Thyroid gland (tissue), 4 donors: ENCODE data around the gene ANO1.

Experiments used
- POLR2A ChIP-seq, 2 donors: fragments of 450-650 bp; IDR thresholded peaks; one replicate each; pipeline ENCODE4 v1.6.1; 2017; ENCODE audit warnings: antibody characterized with exemption in 2 of 2, mild to moderate bottlenecking in 2 of 2, moderate library complexity in 1 of 2
- TF ChIP-seq, protein P1 (sequence below), 6 experiments: fragments of 200-600 bp in 3 of 6; fragments of 450-650 bp in 3 of 6; sonication (generic) in 3 of 6; IDR thresholded peaks; one replicate each; pipeline ENCODE4 v1.5.1; 2016 to 2019; ENCODE audit warnings: antibody characterized with exemption in 6 of 6, mild to moderate bottlenecking in 2 of 6, inconsistent platforms in 1 of 6, moderate library complexity in 1 of 6

DNA sequence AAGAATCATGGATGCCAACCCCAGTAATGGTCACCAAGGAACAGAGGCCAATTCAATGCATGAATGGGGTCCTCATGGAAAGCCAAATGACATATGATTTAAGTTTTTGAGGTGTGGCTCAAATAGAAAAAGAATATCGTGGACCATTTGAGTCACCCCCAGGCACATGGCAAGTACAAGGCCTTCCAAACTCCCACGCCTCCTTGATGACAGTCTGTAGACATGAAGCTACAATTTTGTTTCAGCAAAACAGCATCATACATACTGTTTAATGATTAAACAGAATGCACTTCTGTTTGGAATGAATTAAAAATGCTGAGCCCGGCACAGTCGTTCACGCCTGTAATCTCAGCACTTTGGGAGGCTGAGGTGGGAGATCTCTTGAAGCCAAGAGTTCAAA is 132.4 kb downstream of the ANO1 start:
- TF ChIP-seq, protein P1, sequence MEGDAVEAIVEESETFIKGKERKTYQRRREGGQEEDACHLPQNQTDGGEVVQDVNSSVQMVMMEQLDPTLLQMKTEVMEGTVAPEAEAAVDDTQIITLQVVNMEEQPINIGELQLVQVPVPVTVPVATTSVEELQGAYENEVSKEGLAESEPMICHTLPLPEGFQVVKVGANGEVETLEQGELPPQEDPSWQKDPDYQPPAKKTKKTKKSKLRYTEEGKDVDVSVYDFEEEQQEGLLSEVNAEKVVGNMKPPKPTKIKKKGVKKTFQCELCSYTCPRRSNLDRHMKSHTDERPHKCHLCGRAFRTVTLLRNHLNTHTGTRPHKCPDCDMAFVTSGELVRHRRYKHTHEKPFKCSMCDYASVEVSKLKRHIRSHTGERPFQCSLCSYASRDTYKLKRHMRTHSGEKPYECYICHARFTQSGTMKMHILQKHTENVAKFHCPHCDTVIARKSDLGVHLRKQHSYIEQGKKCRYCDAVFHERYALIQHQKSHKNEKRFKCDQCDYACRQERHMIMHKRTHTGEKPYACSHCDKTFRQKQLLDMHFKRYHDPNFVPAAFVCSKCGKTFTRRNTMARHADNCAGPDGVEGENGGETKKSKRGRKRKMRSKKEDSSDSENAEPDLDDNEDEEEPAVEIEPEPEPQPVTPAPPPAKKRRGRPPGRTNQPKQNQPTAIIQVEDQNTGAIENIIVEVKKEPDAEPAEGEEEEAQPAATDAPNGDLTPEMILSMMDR (IDR thresholded peaks at IDR 0.05): no peak
- TF ChIP-seq POLR2A (IDR thresholded peaks at IDR 0.05): no peak
